ENCODE results near the gene DMRT1.

GRCh38 chr9:933356-933755 lies 91.9 kb downstream of the DMRT1 start:
- TF ChIP-seq EZH2phosphoT487 (IDR thresholded peaks at IDR 0.05) (no peak), CTCF (IDR thresholded peaks at IDR 0.05) (no peak), EZH2 (IDR thresholded peaks at IDR 0.05) (no peak)

All from neural progenitor cell (in vitro differentiated cells).